ENCODE measurements around the gene GABARAP. TPM values are rescaled to one million over a fixed set of nuclear protein-coding genes. Genes with fewer than 3 reads are reported as not detected.

The GABARAP gene
- total and polyA plus RNA-seq, 2 of the 4 experiments (the other 2 are of a cell fraction) = 77.8 to 780 TPM

DNA sequence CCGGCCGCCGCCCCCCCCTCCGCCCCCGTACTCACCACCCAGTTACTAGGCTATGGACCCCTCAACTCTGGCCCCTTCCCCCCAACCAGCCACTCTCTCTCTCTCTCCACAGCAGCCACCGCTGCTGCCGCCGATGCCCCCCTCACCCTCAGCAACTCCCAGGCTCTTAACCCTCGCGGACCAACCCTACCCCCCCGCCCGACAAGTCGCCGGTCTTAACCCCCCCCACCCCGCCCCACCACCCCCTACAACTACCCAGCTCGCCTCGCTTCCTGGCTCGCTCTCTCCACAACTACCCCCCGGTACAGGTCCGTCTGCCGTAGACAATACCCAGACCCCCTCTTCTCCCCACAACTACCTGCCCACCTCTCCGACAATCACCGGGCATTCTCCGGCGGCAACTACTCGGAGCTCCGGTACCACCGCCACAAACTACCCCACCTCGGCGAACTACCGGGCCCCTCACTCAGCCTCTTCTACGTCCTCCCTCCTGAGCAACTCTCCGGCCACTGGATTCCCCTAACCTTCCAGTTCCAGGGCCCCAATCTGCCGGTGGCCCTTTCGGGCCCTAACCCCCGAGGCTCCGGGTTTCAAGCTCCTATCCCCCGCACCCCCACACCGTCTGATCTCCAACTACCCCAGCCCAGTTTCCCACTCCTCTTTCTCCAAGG lies 3.7 kb downstream of the GABARAP start:
- ChIA-PET CTCF (no interaction called here), POLR2A (ENCODE audit: unreplicated experiment) (no interaction called here)
- H3K23ac ChIP-seq (ENCODE audit: low read depth, low read length) = peak overlapping the region; percentile 94
- H3K27me3 ChIP-seq (ENCODE audit: control insufficient read depth, insufficient read depth, low read length) = no peaks in the 10 kb centered on the region
- 0% methylated on average over 14 of the region's 39 CpGs; no CpG with 5 or more reads in 1 of the 2 experiments for WGBS, 2 experiments (ENCODE audit: extremely low coverage in 2 of 2, insufficient read length in 1 of 2)
- peak overlapping the region; percentile 97 for H3K9ac ChIP-seq (ENCODE audit: low read depth, low read length)
- peak overlapping the region; percentile 91 for H2BK5ac ChIP-seq (ENCODE audit: low read depth, low read length, poor library complexity, severe bottlenecking)
- peaks cover 19 to 69% of the 10 kb centered on the region in 2 experiments for H3K79me1 ChIP-seq (ENCODE audit: low read depth in 1 of 2, low read length in 2 of 2)
- TF ChIP-seq RFX5 (IDR thresholded peaks at IDR 0.05; ENCODE audit: low read depth, low read length) = no peak
- no peak for TF ChIP-seq POLR2A (IDR thresholded peaks at IDR 0.05; ENCODE audit: low read depth, low read length)
- TF ChIP-seq FOS (IDR thresholded peaks at IDR 0.05; ENCODE audit: low read depth, low read length) = no peak
- TF ChIP-seq MXI1 (IDR thresholded peaks at IDR 0.05; ENCODE audit: borderline replicate concordance, low read depth, low read length) = no peak
- TF ChIP-seq, protein P1, sequence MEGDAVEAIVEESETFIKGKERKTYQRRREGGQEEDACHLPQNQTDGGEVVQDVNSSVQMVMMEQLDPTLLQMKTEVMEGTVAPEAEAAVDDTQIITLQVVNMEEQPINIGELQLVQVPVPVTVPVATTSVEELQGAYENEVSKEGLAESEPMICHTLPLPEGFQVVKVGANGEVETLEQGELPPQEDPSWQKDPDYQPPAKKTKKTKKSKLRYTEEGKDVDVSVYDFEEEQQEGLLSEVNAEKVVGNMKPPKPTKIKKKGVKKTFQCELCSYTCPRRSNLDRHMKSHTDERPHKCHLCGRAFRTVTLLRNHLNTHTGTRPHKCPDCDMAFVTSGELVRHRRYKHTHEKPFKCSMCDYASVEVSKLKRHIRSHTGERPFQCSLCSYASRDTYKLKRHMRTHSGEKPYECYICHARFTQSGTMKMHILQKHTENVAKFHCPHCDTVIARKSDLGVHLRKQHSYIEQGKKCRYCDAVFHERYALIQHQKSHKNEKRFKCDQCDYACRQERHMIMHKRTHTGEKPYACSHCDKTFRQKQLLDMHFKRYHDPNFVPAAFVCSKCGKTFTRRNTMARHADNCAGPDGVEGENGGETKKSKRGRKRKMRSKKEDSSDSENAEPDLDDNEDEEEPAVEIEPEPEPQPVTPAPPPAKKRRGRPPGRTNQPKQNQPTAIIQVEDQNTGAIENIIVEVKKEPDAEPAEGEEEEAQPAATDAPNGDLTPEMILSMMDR (conservative IDR thresholded peaks at IDR 0.05; ENCODE audit: low read depth, low read length) = no peak
- TF ChIP-seq RAD21 (IDR thresholded peaks at IDR 0.05; ENCODE audit: low read length) = no peak
- TF ChIP-seq MAFK (IDR thresholded peaks at IDR 0.05; ENCODE audit: low read depth, low read length) = no peak
- no peak for TF ChIP-seq MAZ (IDR thresholded peaks at IDR 0.05; ENCODE audit: borderline replicate concordance, low read depth, low read length)
- TF ChIP-seq BHLHE40 (IDR thresholded peaks at IDR 0.05; ENCODE audit: low read depth, low read length) = no peak
- no peak for TF ChIP-seq ELK1 (IDR thresholded peaks at IDR 0.05; ENCODE audit: borderline replicate concordance, low read depth, low read length)
- no peak for TF ChIP-seq CHD1 (IDR thresholded peaks at IDR 0.05; ENCODE audit: low read depth, low read length)
- TF ChIP-seq NFE2L2 (IDR thresholded peaks at IDR 0.05; ENCODE audit: low read depth, low read length) = no peak
- TF ChIP-seq, protein P2, sequence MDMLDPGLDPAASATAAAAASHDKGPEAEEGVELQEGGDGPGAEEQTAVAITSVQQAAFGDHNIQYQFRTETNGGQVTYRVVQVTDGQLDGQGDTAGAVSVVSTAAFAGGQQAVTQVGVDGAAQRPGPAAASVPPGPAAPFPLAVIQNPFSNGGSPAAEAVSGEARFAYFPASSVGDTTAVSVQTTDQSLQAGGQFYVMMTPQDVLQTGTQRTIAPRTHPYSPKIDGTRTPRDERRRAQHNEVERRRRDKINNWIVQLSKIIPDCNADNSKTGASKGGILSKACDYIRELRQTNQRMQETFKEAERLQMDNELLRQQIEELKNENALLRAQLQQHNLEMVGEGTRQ (IDR thresholded peaks at IDR 0.05; ENCODE audit: low read depth, low read length) = no peak
- peak overlapping the region; percentile 95 for H3K14ac ChIP-seq (replicated peaks; ENCODE audit: low read depth, low read length)
- peak overlapping the region; percentile 98 for H3K4me3 ChIP-seq (ENCODE audit: insufficient read depth, low read depth, low read length)
- peak overlapping the region; percentile 60 to 73; a peak in 3 of 4 replicates for H4K8ac ChIP-seq (ENCODE audit: low read depth in 2 of 2, low read length in 2 of 2)
- H3K27ac ChIP-seq (ENCODE audit: insufficient read depth, low read length) = peak overlapping the region; percentile 97
- peak overlapping the region; percentile 50; the same call in 1 of the 2 replicates for H2BK120ac ChIP-seq (ENCODE audit: low read depth, low read length)
- H2AK5ac ChIP-seq (ENCODE audit: low read depth, low read length) = peak overlapping the region; percentile 84
- dilution Hi-C loops (cut with HindIII; ENCODE audit: low sequenced_read_pairs, unreplicated experiment) (no loop called here), intact Hi-C loops (cut with micrococcal nuclease) (loop anchor here (5.0 kb wide), 1 partner anchor 59 kb away; no protein-coding TSS in a partner anchor), in situ Hi-C loops (cut with MboI; ENCODE audit: low sequenced_read_pairs) (loop anchor here (25.0 kb wide), 1 partner anchor 924 kb away; the partner anchor contains the start of genes PER1 and VAMP2)
- DNase-seq (no peak), ATAC-seq (ENCODE audit: low read depth) (no peak)
- H2AFZ ChIP-seq (replicated peaks; ENCODE audit: low read length, poor library complexity) = peak overlapping the region; percentile 54
- peak overlapping the region; percentile 51 for H3K18ac ChIP-seq (ENCODE audit: low read depth, low read length)
- H3K4ac ChIP-seq (ENCODE audit: low read depth, low read length) = peak overlapping the region; percentile 89
- no peaks in the 10 kb centered on the region for H3K9me3 ChIP-seq (ENCODE audit: control insufficient read depth, insufficient read depth, low read length)
- peak overlapping the region; percentile 55 for H4K5ac ChIP-seq (ENCODE audit: low read depth, low read length)
- H3K9me1 ChIP-seq (ENCODE audit: insufficient read depth, low read length) = peaks cover 2% of the 10 kb centered on the region; the same call in 1 of the 2 replicates
- H2BK15ac ChIP-seq (ENCODE audit: low read depth, low read length) = no peak overlapping the region
- H3K4me2 ChIP-seq (ENCODE audit: low read depth, low read length) = peak overlapping the region; percentile 22; the same call in 1 of the 2 replicates
- peaks cover 14% of the 10 kb centered on the region for H3K4me1 ChIP-seq (ENCODE audit: control insufficient read depth, insufficient read depth, low read length)
- H4K20me1 ChIP-seq (ENCODE audit: insufficient read depth, low read length) = peaks cover 35% of the 10 kb centered on the region
- H2AK9ac ChIP-seq (replicated peaks; ENCODE audit: low read depth, low read length, poor library complexity) = peak overlapping the region; percentile 100
- peak overlapping the region; percentile 75 for H4K91ac ChIP-seq (ENCODE audit: insufficient read depth, low read depth, low read length)
- H3K36me3 ChIP-seq (ENCODE audit: control insufficient read depth, insufficient read depth, low read length) = peaks cover 36% of the 10 kb centered on the region
- BruUV-seq (replicated peaks) = no TSS peak
- H3K56ac ChIP-seq (ENCODE audit: extremely low read depth, insufficient read depth, low read length) = peak overlapping the region; percentile 85
- H2BK20ac ChIP-seq (ENCODE audit: low read depth, low read length) = no peak overlapping the region

Data from IMR-90 (cell line).